K562 (cell line): ENCODE results near the gene SFXN2. TPM values are rescaled to one million over a fixed set of nuclear protein-coding genes. Genes with fewer than 3 reads are reported as not detected.

Experiments
- ATAC-seq: fragments of 200-7000 bp; cut with Tn5 transposase; 3 replicates; pipeline ENCODE4 v1.9.1; 2020; ENCODE audit warnings: moderate library complexity
- BruUV-seq: library from RNA; stranded (reverse); fragments of 400-500 nt; replicated peaks from 2 replicates; lab custom pipeline; 2021; lab: Mats Ljungman, UMichigan
- CTCF ChIA-PET: fragments of 300-600 bp; formaldehyde crosslinking; extraction: SDS; loops from one replicate; lab custom pipeline; 2021; ENCODE audit warnings: low intra/inter-chr PET ratio; lab: Yijun Ruan, JAX
- POLR2A ChIA-PET: fragments of 300-600, 350-650 bp; sonication (Branson Sonifier 250); formaldehyde crosslinking; extraction: SDS; loops from one replicate; lab custom pipeline; 2021; ENCODE audit warnings: antibody characterized with exemption, inconsistent platforms; lab: Yijun Ruan, JAX
- DNase-seq, 4 experiments: peaks; one replicate each; pipeline versions ENCODE4 v3.0.0 to v3.0.0-alpha.2; 2011 to 2018; ENCODE audit warnings: low spot score in 3 of 4, mixed read lengths in 3 of 4; ENCODE audit errors: extremely low read depth in 1 of 4
- FAIRE-seq: peaks from 2 replicates; lab custom pipeline; 2011; peaks lifted over from hg19 to GRCh38; lab: Jason Lieb, UNC
- H2AFZ ChIP-seq: 2 replicates; pipeline ENCODE4 v1.6.0; 2011; ENCODE audit warnings: low read depth, low read length, control low read depth, inconsistent platforms
- H3K27ac ChIP-seq: fragments of 200-600 bp; 3 replicates; pipeline ENCODE4 v1.8.0; 2011; ENCODE audit warnings: low read depth, mild to moderate bottlenecking, control low read depth, inconsistent platforms, low read length, moderate library complexity, mixed read lengths; ENCODE audit errors: extremely low read depth
- H3K27me3 ChIP-seq, 2 experiments: fragments of 300-600 bp in 1 of 2; 2 replicates in 1 of 2; 3 replicates in 1 of 2; pipeline versions ENCODE4 v1.6.0 to v1.8.0; 2011; ENCODE audit warnings: inconsistent platforms in 2 of 2, low read length in 2 of 2, mild to moderate bottlenecking in 1 of 2, mixed read lengths in 1 of 2, moderate library complexity in 1 of 2; ENCODE audit not compliant: control insufficient read depth in 2 of 2, insufficient read depth in 2 of 2
- H3K36me3 ChIP-seq: fragments of 300-600 bp; 3 replicates; pipeline ENCODE4 v1.8.0; 2011; ENCODE audit warnings: mild to moderate bottlenecking, low read length, inconsistent platforms; ENCODE audit not compliant: control insufficient read depth, insufficient read depth
- H3K4me1 ChIP-seq, 2 experiments: fragments of 200-600 bp in 1 of 2; replicated peaks in 1 of 2; 2 replicates in 1 of 2; 3 replicates in 1 of 2; pipeline versions ENCODE4 v1.5.1 to v1.8.0; 2011; ENCODE audit warnings: inconsistent platforms in 2 of 2, low read length in 2 of 2, mild to moderate bottlenecking in 1 of 2, mixed read lengths in 1 of 2, moderate library complexity in 1 of 2; ENCODE audit not compliant: control insufficient read depth in 2 of 2, insufficient read depth in 2 of 2
- H3K4me2 ChIP-seq: 2 replicates; pipeline ENCODE4 v1.6.1; 2011; ENCODE audit warnings: low read length, control low read depth, inconsistent platforms, mixed read lengths; ENCODE audit not compliant: insufficient read depth
- H3K4me3 ChIP-seq: fragments of 200-600 bp; sonication (generic), shearing (Covaris generic); 2 replicates; pipeline ENCODE4 v1.5.1; 2016; ENCODE audit warnings: control low read depth, inconsistent platforms
- H3K79me2 ChIP-seq: fragments of 200-600 bp; 3 replicates; pipeline ENCODE4 v1.8.0; 2011; ENCODE audit warnings: low read length, inconsistent platforms; ENCODE audit not compliant: control insufficient read depth, insufficient read depth
- H3K9ac ChIP-seq, 2 experiments: 2 replicates each; pipeline versions ENCODE4 v1.6.0 to v1.6.1; 2011; ENCODE audit warnings: low read depth in 2 of 2, low read length in 2 of 2, control low read depth in 1 of 2, inconsistent platforms in 1 of 2, mild to moderate bottlenecking in 1 of 2, mixed read lengths in 1 of 2; ENCODE audit not compliant: insufficient read depth in 1 of 2
- H3K9me1 ChIP-seq: one replicate; pipeline ENCODE4 v1.6.0; 2011; ENCODE audit warnings: inconsistent platforms, mild to moderate bottlenecking, low read length, moderate library complexity; ENCODE audit not compliant: control insufficient read depth, insufficient read depth
- H3K9me3 ChIP-seq: replicated peaks from 2 replicates; pipeline ENCODE4 v1.5.1; 2011; ENCODE audit warnings: low read depth, low read length, inconsistent platforms; ENCODE audit not compliant: control insufficient read depth, insufficient read depth
- H4K20me1 ChIP-seq: replicated peaks from 2 replicates; pipeline ENCODE4 v1.6.1; 2011; ENCODE audit warnings: low read length, inconsistent platforms, mixed read lengths; ENCODE audit not compliant: control insufficient read depth, insufficient read depth
- ELF2 ChIP-seq: fragments of 250-450 bp; sonication (Bioruptor Pico); IDR thresholded peaks from 2 replicates; pipeline ENCODE4 v1.5.0; 2021; ENCODE audit warnings: mild to moderate bottlenecking
- HNRNPLL ChIP-seq: fragments of 200-400 bp; formaldehyde crosslinking; IDR thresholded peaks from 2 replicates; pipeline ENCODE4 v1.6.1; 2017; ENCODE audit warnings: low read length, low read depth, mild to moderate bottlenecking; ENCODE audit not compliant: poor library complexity, severe bottlenecking
- MAZ ChIP-seq, 2 experiments: fragments of 450-650 bp in 1 of 2; sonication (generic) in 1 of 2; formaldehyde crosslinking; IDR thresholded peaks in 1 of 2; conservative IDR thresholded peaks in 1 of 2; 2 replicates each; pipeline versions ENCODE4 v1.4.0 to v1.5.0; 2020; ENCODE audit warnings: mild to moderate bottlenecking in 1 of 2, missing genetic modification reagents in 1 of 2
- MTA3 ChIP-seq: fragments of 450-650 bp; formaldehyde crosslinking; IDR thresholded peaks from 2 replicates; pipeline ENCODE4 v1.6.1; 2017; ENCODE audit warnings: mild to moderate bottlenecking, borderline replicate concordance
- NR0B1 ChIP-seq: fragments of 450-650 bp; IDR thresholded peaks from one replicate; pipeline ENCODE4 v1.6.1; 2018; ENCODE audit warnings: mild to moderate bottlenecking, moderate library complexity; ENCODE audit not compliant: partially characterized antibody
- PRPF4 ChIP-seq: fragments of 200-400 bp; formaldehyde crosslinking; IDR thresholded peaks from one replicate; pipeline ENCODE4 v1.6.1; 2017; ENCODE audit warnings: low read length, low read depth, mild to moderate bottlenecking; ENCODE audit not compliant: insufficient read depth, poor library complexity, severe bottlenecking
- TAL1 ChIP-seq: fragments of 450-650 bp; IDR thresholded peaks from 2 replicates; pipeline ENCODE4 v1.6.1; 2016; ENCODE audit warnings: mild to moderate bottlenecking
- XRCC5 ChIP-seq: fragments of 200-400 bp; formaldehyde crosslinking; IDR thresholded peaks from 2 replicates; pipeline ENCODE4 v1.6.1; 2017; ENCODE audit warnings: low read depth, mild to moderate bottlenecking, low read length
- ZNF133 ChIP-seq: fragments of 250-450 bp; sonication (Bioruptor Pico); IDR thresholded peaks from 2 replicates; pipeline ENCODE4 v1.4.0; 2020; ENCODE audit warnings: mild to moderate bottlenecking
- ZNF316 ChIP-seq: fragments of 450-650 bp; IDR thresholded peaks from 2 replicates; pipeline ENCODE4 v1.6.1; 2016
- WGBS: fragments of 100-300 bp; shearing (Covaris generic); methylation state at CpG from one replicate; pipeline ENCODE4 v1.1.6; 2016; ENCODE audit warnings: low coverage, mixed read lengths; ENCODE audit not compliant: insufficient coverage; ENCODE audit errors: missing lambda C conversion rate; 5-methylcytosine and 5-hydroxymethylcytosine counted together
- in situ Hi-C: fragments of 300-500 bp; cut with MboI; formaldehyde crosslinking; loops from 4 replicates; pipeline ENCODE4 v1.15.0; 2018; ENCODE audit warnings: inconsistent platforms, mixed read lengths
- intact Hi-C: fragments of 100-400 bp; cut with micrococcal nuclease; formaldehyde crosslinking; loops from 2 replicates; pipeline ENCODE4 v1.14.2; 2022
- polyA plus RNA-seq, 8 experiments: library from polyadenylated mRNA; depleted of rRNA in 4 of 8; stranded (reverse) in 5 of 8; unstranded in 3 of 8; fragments of >200 nt; fragmentation: Nextera tagmentation in 2 of 8; fragmentation: Illumina TruSeq in 1 of 8; extraction: Ambion mirVana in 2 of 8; extraction: Trizol in 1 of 8; gene quantifications; 2 replicates each; pipeline versions ENCODE4 v1.2.1 to v1.2.3, GENCODE V29; 2011 to 2014; ENCODE audit warnings: inconsistent platforms in 1 of 8, missing spikeins in 1 of 8
- total RNA-seq, 7 experiments: library from RNA; depleted of rRNA in 6 of 7; stranded (reverse); fragments of >200 nt in 6 of 7; fragmentation: Illumina TruSeq in 2 of 7; extraction: Trizol in 2 of 7; gene quantifications; 2 replicates each; pipeline versions ENCODE4 v1.2.1 to v1.2.3, GENCODE V29; 2011 to 2021; ENCODE audit warnings: low replicate concordance in 1 of 7

The SFXN2 gene
- total and polyA plus RNA-seq, 9 of the 15 experiments (the other 6 are each of a cell fraction or from before 2014, with no cell fraction given): 7.3 to 23.8 (median 15.7) TPM

GRCh38 chr10:102779680-102780526, 65.5 kb downstream of the SFXN2 start (continued):
- TF ChIP-seq NR0B1 (no peak), ELF2 (CRISPR knock-in tag) (no peak), ZNF133 (CRISPR knock-in tag) (no peak), MAZ (CRISPR knock-in tag; conservative IDR thresholded peaks at IDR 0.05 in 1 of 2, IDR thresholded peaks at IDR 0.05 in 1 of 2) (0 out of 4 replicates have a peak, but pooled peaks of 1 of the 2 experiments have one; percentile 22), PRPF4 (no peak), HNRNPLL (no peak), MTA3 (no peak), TAL1 (no peak)

GRCh38 chr10:102780527-102780808, 66.0 kb downstream of the SFXN2 start:
- TF ChIP-seq XRCC5 (no peak), ZNF316 (peak; percentile 79)
- TF ChIP-seq, all 486 proteins: peak for 1
- Histone ChIP-seq H4K20me1 (no peaks in the 10 kb centered on the region), H3K4me2 (peak overlapping the region; percentile 52; the same call in 1 of the 2 replicates)

More at GRCh38 chr10:102780527-102780808, 66.0 kb downstream of the SFXN2 start:
- H3K27me3 ChIP-seq: no peaks in the 10 kb centered on the region
- peaks cover 4% of the 10 kb centered on the region; the same call in 1 of the 3 replicates for H3K36me3 ChIP-seq
- ChIA-PET POLR2A (interaction anchor here (0.7 kb wide), 1 partner anchor 14 kb away, joined by 4 read pairs; no protein-coding TSS in a partner anchor), CTCF (no interaction called here)
- no peaks in the 10 kb centered on the region for H3K9me3 ChIP-seq
- H3K27ac ChIP-seq: no peak overlapping the region
- ATAC-seq (no peak), FAIRE-seq (no peak), DNase-seq (no peak)
- no peaks in the 10 kb centered on the region for H3K9me1 ChIP-seq
- peaks cover 41% of the 10 kb centered on the region for H3K79me2 ChIP-seq
- peaks cover 51 to 66% of the 10 kb centered on the region in 2 experiments for H3K4me1 ChIP-seq
- intact Hi-C loops (no loop called here), in situ Hi-C loops (no loop called here)
- H3K4me3 ChIP-seq: no peak overlapping the region
- no peak overlapping the region for H2AFZ ChIP-seq
- 100% methylated on average over 1 of the region's 1 CpG for WGBS
- H3K9ac ChIP-seq: no peak overlapping the region
- BruUV-seq: no TSS peak
